IMR-90 (cell line): Measurements from ENCODE around the gene CBX5. TPM values are rescaled to one million over a fixed set of nuclear protein-coding genes. Genes with fewer than 3 reads are reported as not detected.

ENCODE experiments used
- ATAC-seq: fragments of 200-7000 bp; cut with Tn5 transposase; 2 replicates; pipeline ENCODE4 v1.9.1; 2020; ENCODE audit warnings: low read depth, mild to moderate bottlenecking, moderate library complexity
- BruUV-seq: library from RNA; stranded (reverse); fragments of 400-500 nt; replicated peaks from 2 replicates; lab custom pipeline; 2021; lab: Mats Ljungman, UMichigan
- CTCF ChIA-PET: fragments of 300-600 bp; formaldehyde crosslinking; extraction: SDS; loops from one replicate; lab custom pipeline; 2021; ENCODE audit warnings: antibody characterized with exemption; lab: Yijun Ruan, JAX
- POLR2A ChIA-PET: fragments of 300-600 bp; sonication (Branson Sonifier 250); formaldehyde crosslinking; loops from one replicate; lab custom pipeline; 2022; ENCODE audit warnings: antibody characterized with exemption; ENCODE audit not compliant: unreplicated experiment; lab: Charles Lee
- DNase-seq: peaks from one replicate; pipeline ENCODE4 v3.0.0; 2013
- H2AFZ ChIP-seq: replicated peaks from 2 replicates; pipeline ENCODE3; 2013; ENCODE audit warnings: low read length, mild to moderate bottlenecking; ENCODE audit not compliant: poor library complexity
- H2AK5ac ChIP-seq: 2 replicates; pipeline ENCODE4 v1.6.1; 2013; ENCODE audit warnings: low read depth, low read length, inconsistent platforms
- H2AK9ac ChIP-seq: replicated peaks from 2 replicates; pipeline ENCODE3; 2013; ENCODE audit warnings: mild to moderate bottlenecking, low read depth, low read length, moderate library complexity; ENCODE audit not compliant: poor library complexity
- H2BK120ac ChIP-seq: 2 replicates; pipeline ENCODE4 v1.6.1; 2013; ENCODE audit warnings: low read depth, low read length, inconsistent platforms
- H2BK15ac ChIP-seq: 3 replicates; pipeline ENCODE4 v1.6.1; 2013; ENCODE audit warnings: low read depth, low read length, inconsistent platforms
- H2BK20ac ChIP-seq: 2 replicates; pipeline ENCODE4 v1.6.1; 2013; ENCODE audit warnings: low read depth, mild to moderate bottlenecking, inconsistent platforms, low read length, moderate library complexity
- H2BK5ac ChIP-seq: 2 replicates; pipeline ENCODE4 v1.6.1; 2013; ENCODE audit warnings: mild to moderate bottlenecking, low read depth, low read length, inconsistent platforms; ENCODE audit not compliant: poor library complexity, severe bottlenecking
- H3K14ac ChIP-seq: replicated peaks from 2 replicates; pipeline ENCODE4 v1.6.1; 2013; ENCODE audit warnings: low read depth, low read length, inconsistent platforms
- H3K18ac ChIP-seq: 2 replicates; pipeline ENCODE4 v1.6.1; 2013; ENCODE audit warnings: low read depth, low read length, control low read depth
- H3K23ac ChIP-seq: 2 replicates; pipeline ENCODE4 v1.6.1; 2013; ENCODE audit warnings: low read depth, low read length, inconsistent platforms
- H3K27ac ChIP-seq: 2 replicates; pipeline ENCODE4 v1.5.1; 2013; ENCODE audit warnings: mild to moderate bottlenecking, control low read depth, low read length; ENCODE audit not compliant: insufficient read depth
- H3K27me3 ChIP-seq: 2 replicates; pipeline ENCODE4 v1.6.1; 2013; ENCODE audit warnings: low read length; ENCODE audit not compliant: control insufficient read depth, insufficient read depth
- H3K36me3 ChIP-seq: 2 replicates; pipeline ENCODE4 v1.6.1; 2013; ENCODE audit warnings: low read length, mixed read lengths; ENCODE audit not compliant: control insufficient read depth, insufficient read depth
- H3K4ac ChIP-seq: 2 replicates; pipeline ENCODE4 v1.6.1; 2013; ENCODE audit warnings: low read depth, low read length, inconsistent platforms
- H3K4me1 ChIP-seq: 2 replicates; pipeline ENCODE4 v1.6.1; 2013; ENCODE audit warnings: low read length, mixed read lengths; ENCODE audit not compliant: control insufficient read depth, insufficient read depth
- H3K4me2 ChIP-seq: 2 replicates; pipeline ENCODE4 v1.6.1; 2013; ENCODE audit warnings: low read depth, mild to moderate bottlenecking, control low read depth, low read length, moderate library complexity
- H3K4me3 ChIP-seq: 2 replicates; pipeline ENCODE4 v1.5.1; 2013; ENCODE audit warnings: low read depth, mild to moderate bottlenecking, control low read depth, low read length, moderate library complexity; ENCODE audit not compliant: insufficient read depth
- H3K56ac ChIP-seq: 2 replicates; pipeline ENCODE4 v1.6.1; 2013; ENCODE audit warnings: low read length, inconsistent platforms; ENCODE audit not compliant: insufficient read depth; ENCODE audit errors: extremely low read depth
- H3K79me1 ChIP-seq, 2 experiments: 2 replicates each; pipeline ENCODE4 v1.6.1; 2013; ENCODE audit warnings: low read length in 2 of 2, inconsistent platforms in 1 of 2, low read depth in 1 of 2
- H3K9ac ChIP-seq: 2 replicates; pipeline ENCODE4 v1.6.1; 2013; ENCODE audit warnings: low read depth, low read length, control low read depth
- H3K9me1 ChIP-seq: 2 replicates; pipeline ENCODE4 v1.6.1; 2013; ENCODE audit warnings: low read length, inconsistent platforms; ENCODE audit not compliant: insufficient read depth
- H3K9me3 ChIP-seq: 2 replicates; pipeline ENCODE4 v1.6.1; 2013; ENCODE audit warnings: low read length; ENCODE audit not compliant: control insufficient read depth, insufficient read depth
- H4K20me1 ChIP-seq: 2 replicates; pipeline ENCODE4 v1.6.1; 2013; ENCODE audit warnings: low read length, inconsistent platforms; ENCODE audit not compliant: insufficient read depth
- H4K5ac ChIP-seq: 2 replicates; pipeline ENCODE4 v1.6.1; 2013; ENCODE audit warnings: mild to moderate bottlenecking, low read depth, low read length, control low read depth
- H4K8ac ChIP-seq, 2 experiments: 2 replicates each; pipeline ENCODE4 v1.6.1; 2013; ENCODE audit warnings: low read depth in 2 of 2, low read length in 2 of 2, control low read depth in 1 of 2, inconsistent platforms in 1 of 2
- H4K91ac ChIP-seq: 2 replicates; pipeline ENCODE4 v1.6.1; 2013; ENCODE audit warnings: low read depth, low read length, inconsistent platforms; ENCODE audit not compliant: insufficient read depth
- CEBPB ChIP-seq: IDR thresholded peaks from 2 replicates; pipeline ENCODE4 v1.6.1; 2012; ENCODE audit warnings: low read depth, low read length, improper control_type of control experiment
- MAZ ChIP-seq: IDR thresholded peaks from 2 replicates; pipeline ENCODE4 v1.6.1; 2012; ENCODE audit warnings: low read depth, mild to moderate bottlenecking, low read length, improper control_type of control experiment, moderate library complexity, borderline replicate concordance
- dilution Hi-C: fragments of 300-500 bp; cut with HindIII; formaldehyde crosslinking; loops from one replicate; pipeline ENCODE4 v1.14.3; 2018; ENCODE audit warnings: low sequenced_read_pairs; ENCODE audit not compliant: unreplicated experiment
- in situ Hi-C: fragments of 300-500 bp; cut with MboI; formaldehyde crosslinking; loops from 3 replicates; pipeline ENCODE4 v1.14.3; 2019; ENCODE audit warnings: low sequenced_read_pairs, inconsistent platforms, mixed read lengths
- intact Hi-C: fragments of 100-400 bp; cut with micrococcal nuclease; formaldehyde crosslinking; loops from 2 replicates; pipeline ENCODE4 v1.10.0; 2022
- polyA plus RNA-seq, 3 experiments: library from polyadenylated mRNA; depleted of rRNA; stranded (reverse); fragments of >200 nt; gene quantifications; 2 replicates each; pipeline ENCODE4 v1.2.3, GENCODE V29; 2012; ENCODE audit warnings: low replicate concordance in 1 of 3
- total RNA-seq: library from RNA; depleted of rRNA; stranded (reverse); fragments of >200 nt; gene quantifications from 2 replicates; pipeline ENCODE4 v1.2.3, GENCODE V29; 2012
- TF ChIP-seq, protein P1 (sequence below): fragments of 150-350 bp; IDR thresholded peaks from 2 replicates; pipeline ENCODE4 v1.6.1; 2017; ENCODE audit warnings: mild to moderate bottlenecking, antibody characterized with exemption, low read length, low read depth

Gene CBX5
- total and polyA plus RNA-seq, 2 of the 4 experiments (the other 2 are of a cell fraction), result 18.0 to 40.9 TPM

- ATAC-seq (0 out of 2 replicates have a peak, but pooled peaks have one; percentile 3), DNase-seq (peak; percentile 70)
- H3K9ac ChIP-seq, result peak overlapping the region; percentile 65; the same call in 1 of the 2 replicates
- in situ Hi-C loops, result no loop called here
- H3K4me1 ChIP-seq, result peaks cover 19% of the 10 kb centered on the region
- peak overlapping the region; percentile 96; the same call in 2 of the 3 replicates for H2BK15ac ChIP-seq
- H3K79me1 ChIP-seq, result peaks cover 26 to 74% of the 10 kb centered on the region in 2 experiments
- BruUV-seq, result no TSS peak
- peak overlapping the region; percentile 88 for H2BK20ac ChIP-seq
- H3K9me3 ChIP-seq, result no peaks in the 10 kb centered on the region
- peak overlapping the region; percentile 86 for H2AK5ac ChIP-seq
- H3K14ac ChIP-seq, result peak overlapping the region; percentile 85
- H2BK5ac ChIP-seq, result peak overlapping the region; percentile 87
- peak overlapping the region; percentile 70 for H3K27ac ChIP-seq
- H3K27me3 ChIP-seq, result no peaks in the 10 kb centered on the region
- peaks cover 6% of the 10 kb centered on the region for H3K9me1 ChIP-seq
- no peak overlapping the region for H3K4me3 ChIP-seq
- peaks cover 10% of the 10 kb centered on the region for H3K36me3 ChIP-seq
- no peak overlapping the region for H2AFZ ChIP-seq
- H3K23ac ChIP-seq, result peak overlapping the region; percentile 67
- CTCF ChIA-PET, result interaction anchor here (1.5 kb wide), 1 partner anchor 110 kb away, joined by 4 read pairs; no protein-coding TSS in a partner anchor
- H3K56ac ChIP-seq, result peak overlapping the region; percentile 91
- peak overlapping the region; percentile 85 for H3K18ac ChIP-seq
- POLR2A ChIA-PET, result interaction anchor here (0.5 to 0.7 kb wide), 2 partner anchors 9 to 25 kb away, joined by 3 to 10 read pairs; no protein-coding TSS in a partner anchor
- peak overlapping the region; percentile 84 for H3K4ac ChIP-seq
- H3K4me2 ChIP-seq, result peak overlapping the region; percentile 31; the same call in 1 of the 2 replicates
- peak overlapping the region; percentile 93 for H2BK120ac ChIP-seq
- peak overlapping the region; percentile 90 for H4K5ac ChIP-seq
- H4K8ac ChIP-seq, result peak overlapping the region; percentile 83 to 89
- no peaks in the 10 kb centered on the region for H4K20me1 ChIP-seq
- peak overlapping the region; percentile 91 for H4K91ac ChIP-seq
- no peak overlapping the region for H2AK9ac ChIP-seq
- dilution Hi-C loops, result no loop called here
- intact Hi-C loops, result loop anchor here (2.0 kb wide), 1 partner anchor 21 kb away; no protein-coding TSS in a partner anchor
- TF ChIP-seq CEBPB (no peak), MAZ (no peak)
- TF ChIP-seq, protein P1, sequence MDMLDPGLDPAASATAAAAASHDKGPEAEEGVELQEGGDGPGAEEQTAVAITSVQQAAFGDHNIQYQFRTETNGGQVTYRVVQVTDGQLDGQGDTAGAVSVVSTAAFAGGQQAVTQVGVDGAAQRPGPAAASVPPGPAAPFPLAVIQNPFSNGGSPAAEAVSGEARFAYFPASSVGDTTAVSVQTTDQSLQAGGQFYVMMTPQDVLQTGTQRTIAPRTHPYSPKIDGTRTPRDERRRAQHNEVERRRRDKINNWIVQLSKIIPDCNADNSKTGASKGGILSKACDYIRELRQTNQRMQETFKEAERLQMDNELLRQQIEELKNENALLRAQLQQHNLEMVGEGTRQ, result no peak
Measured at GRCh38 chr12:54258201-54258681, 21.7 kb downstream of the CBX5 start.
